ENCODE data around the gene STAM. TPM values are rescaled to one million over a fixed set of nuclear protein-coding genes. Genes with fewer than 3 reads are reported as not detected.

The STAM gene
- total and polyA plus RNA-seq, 9 of the 15 experiments (the other 6 are each of a cell fraction or from before 2014, with no cell fraction given): 13.8 to 33.5 (median 26.4) TPM

GRCh38 chr10:17616403-17617030, 27.4 kb upstream of the STAM start (continued):
- TF ChIP-seq DNMT1 (IDR thresholded peaks at IDR 0.05): no peak
- TF ChIP-seq KDM5B (IDR thresholded peaks at IDR 0.05; ENCODE audit: insufficient replicate concordance, low read depth, low read length): no peak
- TF ChIP-seq SREBF1 (IDR thresholded peaks at IDR 0.05; ENCODE audit: borderline replicate concordance, low read depth, low read length): no peak
- no peak for TF ChIP-seq ZSCAN32 (CRISPR knock-in tag; IDR thresholded peaks at IDR 0.05)
- TF ChIP-seq ZNF75A (CRISPR knock-in tag; IDR thresholded peaks at IDR 0.05): no peak
- TF ChIP-seq IFI16 (CRISPR knock-in tag; IDR thresholded peaks at IDR 0.05): no peak
- no peak for TF ChIP-seq RBBP5 (IDR thresholded peaks at IDR 0.05; ENCODE audit: borderline replicate concordance, insufficient read depth, low read length, poor library complexity, severe bottlenecking)
- no peak for TF ChIP-seq COPS2 (conservative IDR thresholded peaks at IDR 0.05)
- no peak for TF ChIP-seq SMAD2 (IDR thresholded peaks at IDR 0.05; ENCODE audit: low read depth, low read length)
- TF ChIP-seq HSF4 (CRISPR knock-in tag; IDR thresholded peaks at IDR 0.05; ENCODE audit: borderline replicate concordance): no peak
- peak; percentile 95 for TF ChIP-seq KDM1A (IDR thresholded peaks at IDR 0.05)
- no peak for TF ChIP-seq ADNP (tag; IDR thresholded peaks at IDR 0.05)
- TF ChIP-seq FOXK2 (conservative IDR thresholded peaks at IDR 0.05 in 1 of 2, IDR thresholded peaks at IDR 0.05 in 1 of 2; ENCODE audit: low read depth in 2 of 2): no peak
- no peak for TF ChIP-seq TSC22D4 (tag; IDR thresholded peaks at IDR 0.05)
- no peak for TF ChIP-seq SIX5 (IDR thresholded peaks at IDR 0.05; ENCODE audit: borderline replicate concordance in 1 of 2, insufficient read depth in 1 of 2, low read depth in 1 of 2, low read length in 2 of 2)
- 0 out of 2 replicates have a peak, but pooled peaks have one; percentile 28 for TF ChIP-seq HES1 (IDR thresholded peaks at IDR 0.05; ENCODE audit: low read depth)
- no peak for TF ChIP-seq KAT8 (IDR thresholded peaks at IDR 0.05; ENCODE audit: low read depth)
- no peak for TF ChIP-seq RNF219 (CRISPR knock-in tag; IDR thresholded peaks at IDR 0.05)
- TF ChIP-seq PYGO2 (tag; IDR thresholded peaks at IDR 0.05): no peak
- peak; percentile 63; the same call in 1 of the 2 replicates for TF ChIP-seq ZBTB2 (IDR thresholded peaks at IDR 0.05)
- TF ChIP-seq RBM39 (optimal IDR thresholded peaks at IDR 0.05; ENCODE audit: low read depth, low read length): no peak
- no peak for TF ChIP-seq SIN3B (IDR thresholded peaks at IDR 0.05; ENCODE audit: low read depth)
- TF ChIP-seq HDAC1 (IDR thresholded peaks at IDR 0.05): peak in 1 of 2 experiments; percentile 90; a peak in 2 of 4 replicates
- no peak for TF ChIP-seq BRD4 (IDR thresholded peaks at IDR 0.05)
